RWPE2 (cell line): ENCODE data around the gene SLC8A1.
A peak's percentile ranks its signal among the peaks of the same experiment; 100 is the strongest.

ENCODE experiments used
- ATAC-seq: fragments of 200-7000 bp; cut with Tn5 transposase; 3 replicates; pipeline ENCODE4 v1.9.1; 2021; ENCODE audit warnings: low read depth
- DNase-seq: peaks from one replicate; pipeline ENCODE4 v3.0.0-alpha.2; 2020; ENCODE audit warnings: low spot score
- H3K27ac ChIP-seq: fragments of 450-650 bp; 2 replicates; pipeline ENCODE4 v1.5.1; 2017; ENCODE audit warnings: mild to moderate bottlenecking; ENCODE audit not compliant: poor library complexity, severe bottlenecking
- H3K27me3 ChIP-seq: fragments of 250-450 bp; sonication (Bioruptor Pico); 2 replicates; pipeline ENCODE4 v1.5.1; 2021; ENCODE audit warnings: mild to moderate bottlenecking, moderate library complexity; ENCODE audit not compliant: insufficient read depth, poor library complexity, severe bottlenecking
- H3K36me3 ChIP-seq: fragments of 250-450 bp; sonication (Bioruptor Pico); 2 replicates; pipeline ENCODE4 v1.5.1; 2020; ENCODE audit warnings: low read depth, mild to moderate bottlenecking, moderate library complexity
- H3K4me1 ChIP-seq: fragments of 250-450 bp; sonication (Bioruptor Pico); 2 replicates; pipeline ENCODE4 v1.5.1; 2021; ENCODE audit warnings: mild to moderate bottlenecking, moderate library complexity; ENCODE audit not compliant: insufficient read depth, poor library complexity, severe bottlenecking
- H3K4me3 ChIP-seq: fragments of 250-450 bp; sonication (Bioruptor Pico); 2 replicates; pipeline ENCODE4 v1.5.1; 2021; ENCODE audit warnings: mild to moderate bottlenecking, moderate library complexity; ENCODE audit not compliant: severe bottlenecking
- H3K9me3 ChIP-seq: fragments of 250-450 bp; sonication (Bioruptor Pico); 2 replicates; pipeline ENCODE4 v1.5.1; 2021; ENCODE audit warnings: mild to moderate bottlenecking, moderate library complexity; ENCODE audit not compliant: severe bottlenecking
- TF ChIP-seq, protein P1 (sequence below): fragments of 450-650 bp; IDR thresholded peaks from one replicate; pipeline ENCODE4 v1.5.1; 2017; ENCODE audit warnings: mild to moderate bottlenecking, moderate library complexity; ENCODE audit not compliant: poor library complexity, severe bottlenecking

SLC8A1 gene

DNA sequence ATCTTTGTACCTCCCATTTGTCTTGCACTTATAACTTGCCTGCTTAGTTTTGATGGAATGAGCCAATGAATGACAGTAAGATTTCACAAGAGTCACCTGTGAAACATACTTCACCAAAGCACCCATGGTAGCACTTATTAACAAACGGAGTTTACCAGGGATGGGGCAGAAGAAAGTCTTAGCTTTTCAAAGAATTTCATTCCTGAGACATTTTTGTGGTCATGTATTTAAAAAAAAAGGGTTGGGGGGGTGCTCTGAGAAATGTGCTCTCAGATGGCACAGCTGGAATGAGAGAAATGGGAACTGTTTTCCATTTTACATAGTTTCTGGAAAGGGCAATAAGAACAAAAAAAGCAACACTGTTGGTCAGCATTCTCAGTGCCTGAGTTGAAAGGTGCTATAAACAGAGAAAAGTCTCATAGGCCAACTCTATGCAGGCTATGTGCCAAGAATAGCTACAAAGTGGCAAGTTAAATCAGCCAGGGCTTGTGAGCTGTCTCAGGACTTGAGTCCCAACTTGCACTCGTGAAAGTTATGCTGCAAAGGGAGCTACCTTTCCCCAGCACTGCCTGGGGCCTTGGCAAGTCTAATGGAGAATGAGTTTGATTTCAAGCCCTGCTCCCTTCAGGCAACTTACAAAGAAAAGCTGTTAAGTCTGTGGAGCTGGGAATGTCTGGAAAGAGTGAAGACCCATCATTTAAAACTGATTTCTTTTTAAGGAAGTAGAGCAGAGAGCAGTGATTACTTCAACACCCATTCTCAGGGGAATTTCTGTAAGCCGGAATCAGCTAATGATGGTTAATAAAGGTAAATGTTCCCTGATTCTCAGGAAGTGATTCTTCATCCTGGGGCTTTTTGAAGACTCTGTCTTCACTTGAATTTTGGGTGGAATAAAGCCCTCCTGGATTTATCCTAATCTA lies 170.6 kb downstream of the SLC8A1 start:
- peaks cover 19% of the 10 kb centered on the region for H3K4me1 ChIP-seq
- H3K4me3 ChIP-seq = no peak overlapping the region
- TF ChIP-seq, protein P1, sequence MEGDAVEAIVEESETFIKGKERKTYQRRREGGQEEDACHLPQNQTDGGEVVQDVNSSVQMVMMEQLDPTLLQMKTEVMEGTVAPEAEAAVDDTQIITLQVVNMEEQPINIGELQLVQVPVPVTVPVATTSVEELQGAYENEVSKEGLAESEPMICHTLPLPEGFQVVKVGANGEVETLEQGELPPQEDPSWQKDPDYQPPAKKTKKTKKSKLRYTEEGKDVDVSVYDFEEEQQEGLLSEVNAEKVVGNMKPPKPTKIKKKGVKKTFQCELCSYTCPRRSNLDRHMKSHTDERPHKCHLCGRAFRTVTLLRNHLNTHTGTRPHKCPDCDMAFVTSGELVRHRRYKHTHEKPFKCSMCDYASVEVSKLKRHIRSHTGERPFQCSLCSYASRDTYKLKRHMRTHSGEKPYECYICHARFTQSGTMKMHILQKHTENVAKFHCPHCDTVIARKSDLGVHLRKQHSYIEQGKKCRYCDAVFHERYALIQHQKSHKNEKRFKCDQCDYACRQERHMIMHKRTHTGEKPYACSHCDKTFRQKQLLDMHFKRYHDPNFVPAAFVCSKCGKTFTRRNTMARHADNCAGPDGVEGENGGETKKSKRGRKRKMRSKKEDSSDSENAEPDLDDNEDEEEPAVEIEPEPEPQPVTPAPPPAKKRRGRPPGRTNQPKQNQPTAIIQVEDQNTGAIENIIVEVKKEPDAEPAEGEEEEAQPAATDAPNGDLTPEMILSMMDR = no peak
- peak; percentile 86 for ATAC-seq
- H3K9me3 ChIP-seq = no peaks in the 10 kb centered on the region
- H3K27me3 ChIP-seq = no peaks in the 10 kb centered on the region
- peak overlapping the region; percentile 25 for H3K27ac ChIP-seq
- H3K36me3 ChIP-seq = no peaks in the 10 kb centered on the region
- DNase-seq = no peak

DNA sequence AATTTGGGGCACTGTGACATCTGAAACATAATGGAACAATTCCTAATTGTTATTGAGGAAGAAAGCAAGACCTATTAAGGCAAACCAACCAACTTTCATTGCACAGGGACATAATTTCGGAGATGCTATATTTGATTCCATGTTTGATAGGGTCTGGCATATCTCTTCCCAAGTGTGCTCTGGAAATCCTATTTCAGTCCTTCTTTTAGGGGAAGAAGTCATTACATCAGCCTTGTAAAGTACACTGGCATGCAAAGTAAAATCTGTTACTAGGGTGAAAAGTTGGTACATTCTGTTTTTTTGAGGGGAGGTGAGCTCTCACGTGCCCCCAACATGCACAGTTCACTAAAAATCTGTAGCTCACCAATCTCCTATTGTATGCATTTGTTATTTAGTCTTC lies 172.4 kb downstream of the SLC8A1 start:
- Histone ChIP-seq H3K4me3 (no peak overlapping the region), H3K27ac (no peak overlapping the region), H3K4me1 (peaks cover 19% of the 10 kb centered on the region), H3K36me3 (no peaks in the 10 kb centered on the region), H3K9me3 (no peaks in the 10 kb centered on the region), H3K27me3 (no peaks in the 10 kb centered on the region)
- TF ChIP-seq, protein P1 = no peak
- ATAC-seq (no peak), DNase-seq (no peak)

DNA sequence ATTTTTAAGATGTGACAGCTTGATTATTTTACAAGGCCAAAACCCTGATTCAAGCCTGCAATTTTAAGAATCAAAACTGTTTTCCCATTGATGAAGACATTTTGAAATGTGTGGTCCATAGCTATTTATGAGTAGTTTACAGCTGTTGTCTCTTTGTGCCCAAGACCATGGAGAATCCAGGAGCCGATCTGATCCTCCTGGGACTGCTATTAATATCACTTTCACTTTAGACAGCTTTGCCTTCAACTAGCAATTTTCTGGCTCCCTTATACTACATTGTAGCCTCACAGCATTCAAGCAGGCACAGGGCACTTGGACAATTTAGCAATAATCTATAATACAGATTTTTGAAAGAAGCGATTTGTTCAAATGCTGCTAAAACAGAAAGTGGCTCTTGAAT lies 172.9 kb downstream of the SLC8A1 start:
- ATAC-seq (no peak), DNase-seq (no peak)
- Histone ChIP-seq H3K4me1 (peaks cover 19% of the 10 kb centered on the region), H3K27ac (no peak overlapping the region), H3K9me3 (no peaks in the 10 kb centered on the region), H3K4me3 (no peak overlapping the region), H3K27me3 (no peaks in the 10 kb centered on the region), H3K36me3 (no peaks in the 10 kb centered on the region)
- TF ChIP-seq, protein P1 = no peak

DNA sequence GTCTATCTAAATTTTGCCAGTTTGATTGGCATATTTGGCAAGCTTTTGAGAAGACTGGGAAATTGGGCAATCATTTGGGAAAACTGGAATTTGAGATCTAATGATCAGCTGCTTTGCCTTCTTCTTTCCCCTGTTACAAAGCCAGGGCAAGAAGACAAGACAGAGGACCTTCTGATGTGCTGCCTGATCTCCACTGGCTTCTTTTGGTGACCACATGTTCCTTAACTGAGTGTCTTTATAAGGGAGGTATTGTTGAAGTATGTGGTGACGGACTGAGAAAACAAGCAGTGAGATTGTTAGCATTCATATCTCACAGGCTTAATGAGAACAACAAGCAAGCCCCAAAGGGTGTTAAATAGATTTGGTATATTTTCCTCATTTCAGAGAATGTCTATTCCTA lies 175.8 kb downstream of the SLC8A1 start:
- H3K27me3 ChIP-seq = no peaks in the 10 kb centered on the region
- H3K4me1 ChIP-seq = peaks cover 10% of the 10 kb centered on the region
- H3K36me3 ChIP-seq = no peaks in the 10 kb centered on the region
- H3K9me3 ChIP-seq = no peaks in the 10 kb centered on the region
- ATAC-seq (no peak), DNase-seq (no peak)
- no peak overlapping the region for H3K27ac ChIP-seq
- H3K4me3 ChIP-seq = no peak overlapping the region
- TF ChIP-seq, protein P1 = no peak

DNA sequence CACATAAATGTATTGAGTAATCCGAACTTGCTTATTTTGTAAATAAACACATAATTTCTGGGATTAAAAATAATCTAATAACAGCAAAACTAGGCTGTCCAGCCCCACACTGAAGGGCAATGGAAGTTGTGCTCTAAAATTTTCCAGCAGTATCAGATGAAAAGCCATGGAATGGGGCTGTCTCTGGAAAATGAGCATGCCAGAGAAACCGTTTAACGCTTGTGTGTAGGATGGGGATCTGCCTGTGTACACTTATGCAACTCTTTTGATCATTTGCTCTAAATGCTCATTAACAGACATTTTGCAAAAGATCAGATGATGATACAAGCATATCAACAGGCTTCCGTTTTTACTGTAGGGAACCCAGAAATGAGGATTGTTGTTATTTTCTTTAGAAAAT lies 177.6 kb downstream of the SLC8A1 start:
- Histone ChIP-seq H3K4me1 (no peaks in the 10 kb centered on the region), H3K27ac (no peak overlapping the region), H3K4me3 (no peak overlapping the region), H3K9me3 (no peaks in the 10 kb centered on the region), H3K36me3 (no peaks in the 10 kb centered on the region), H3K27me3 (no peaks in the 10 kb centered on the region)
- TF ChIP-seq, protein P1 = no peak
- no peak for ATAC-seq
- DNase-seq = no peak
